ENCODE data around the gene SLITRK3.

The SLITRK3 gene

DNA sequence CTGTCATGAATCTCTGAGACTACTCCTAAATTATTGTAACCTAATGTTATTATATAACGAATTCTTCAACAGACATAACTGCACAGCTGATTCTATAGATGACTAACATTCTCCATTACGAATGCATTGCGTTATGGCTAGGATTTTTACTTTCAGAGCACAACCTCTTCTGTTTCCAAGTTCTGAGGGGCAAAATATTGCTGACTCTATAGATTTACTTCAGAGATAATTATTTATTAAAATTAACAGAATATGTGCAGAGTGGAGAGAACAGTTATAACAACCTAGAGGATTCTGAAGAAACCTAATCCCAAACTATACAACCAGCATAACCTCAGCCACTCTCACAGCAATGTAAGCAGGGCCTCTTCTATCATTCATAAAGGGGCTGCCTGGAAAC lies 25.9 kb downstream of the SLITRK3 start:
- Histone ChIP-seq H3K4me1 (ENCODE audit: insufficient read depth, poor library complexity, severe bottlenecking) (no peaks in the 10 kb centered on the region), H3K36me3 (ENCODE audit: low read depth) (no peaks in the 10 kb centered on the region), H3K9me3 (ENCODE audit: severe bottlenecking) (no peaks in the 10 kb centered on the region), H3K27me3 (ENCODE audit: insufficient read depth, poor library complexity, severe bottlenecking) (no peaks in the 10 kb centered on the region), H3K4me3 (ENCODE audit: severe bottlenecking) (no peak overlapping the region), H3K27ac (ENCODE audit: poor library complexity, severe bottlenecking) (no peak overlapping the region)
- ATAC-seq (ENCODE audit: low read depth) (no peak), DNase-seq (ENCODE audit: low spot score) (no peak)
- TF ChIP-seq, protein P1, sequence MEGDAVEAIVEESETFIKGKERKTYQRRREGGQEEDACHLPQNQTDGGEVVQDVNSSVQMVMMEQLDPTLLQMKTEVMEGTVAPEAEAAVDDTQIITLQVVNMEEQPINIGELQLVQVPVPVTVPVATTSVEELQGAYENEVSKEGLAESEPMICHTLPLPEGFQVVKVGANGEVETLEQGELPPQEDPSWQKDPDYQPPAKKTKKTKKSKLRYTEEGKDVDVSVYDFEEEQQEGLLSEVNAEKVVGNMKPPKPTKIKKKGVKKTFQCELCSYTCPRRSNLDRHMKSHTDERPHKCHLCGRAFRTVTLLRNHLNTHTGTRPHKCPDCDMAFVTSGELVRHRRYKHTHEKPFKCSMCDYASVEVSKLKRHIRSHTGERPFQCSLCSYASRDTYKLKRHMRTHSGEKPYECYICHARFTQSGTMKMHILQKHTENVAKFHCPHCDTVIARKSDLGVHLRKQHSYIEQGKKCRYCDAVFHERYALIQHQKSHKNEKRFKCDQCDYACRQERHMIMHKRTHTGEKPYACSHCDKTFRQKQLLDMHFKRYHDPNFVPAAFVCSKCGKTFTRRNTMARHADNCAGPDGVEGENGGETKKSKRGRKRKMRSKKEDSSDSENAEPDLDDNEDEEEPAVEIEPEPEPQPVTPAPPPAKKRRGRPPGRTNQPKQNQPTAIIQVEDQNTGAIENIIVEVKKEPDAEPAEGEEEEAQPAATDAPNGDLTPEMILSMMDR (IDR thresholded peaks at IDR 0.05; ENCODE audit: poor library complexity, severe bottlenecking), result no peak

DNA sequence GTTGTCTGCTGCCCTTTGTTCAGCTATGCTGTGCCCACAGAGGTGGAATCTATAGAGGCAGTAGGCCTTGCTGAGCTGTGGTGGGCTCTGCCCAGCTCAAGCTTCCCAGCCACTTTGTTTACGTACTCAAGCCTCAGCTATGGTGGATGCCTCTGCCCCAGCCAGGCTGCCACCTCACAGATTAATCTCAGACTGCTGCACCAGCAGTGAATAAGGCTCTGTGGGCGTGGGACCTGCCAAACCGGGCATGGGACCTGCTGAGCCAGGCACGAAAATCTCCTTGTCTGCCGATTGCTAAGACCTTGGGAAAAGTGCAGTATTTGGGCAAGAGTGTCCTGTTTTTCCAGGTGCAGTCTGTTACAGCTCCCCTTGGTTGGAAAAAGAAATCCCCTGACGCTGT lies 26.8 kb downstream of the SLITRK3 start:
- DNase-seq (ENCODE audit: low spot score), result no peak

DNA sequence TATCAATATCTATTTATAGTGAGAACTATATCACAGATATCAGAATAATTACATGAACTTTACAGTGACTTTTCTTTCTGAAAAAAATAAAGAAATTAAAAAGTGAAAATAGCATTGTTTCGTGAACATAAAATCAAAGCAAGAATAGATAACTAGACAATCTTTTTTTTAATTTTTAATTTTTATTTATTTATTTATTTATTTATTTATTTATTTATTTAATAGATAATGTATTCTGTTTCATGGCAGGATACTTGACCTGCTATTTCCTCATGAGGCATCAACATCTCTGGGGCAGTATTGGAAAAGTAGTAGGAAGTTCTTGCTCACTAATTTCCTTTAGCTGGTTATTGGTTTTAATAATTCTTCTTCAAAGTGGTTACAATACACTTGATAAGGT lies 33.3 kb downstream of the SLITRK3 start:
- Histone ChIP-seq H3K27me3 (ENCODE audit: insufficient read depth, poor library complexity, severe bottlenecking) (no peaks in the 10 kb centered on the region), H3K27ac (ENCODE audit: poor library complexity, severe bottlenecking) (no peak overlapping the region), H3K9me3 (ENCODE audit: severe bottlenecking) (no peaks in the 10 kb centered on the region), H3K4me3 (ENCODE audit: severe bottlenecking) (no peak overlapping the region), H3K36me3 (ENCODE audit: low read depth) (no peaks in the 10 kb centered on the region), H3K4me1 (ENCODE audit: insufficient read depth, poor library complexity, severe bottlenecking) (no peaks in the 10 kb centered on the region)
- DNase-seq (ENCODE audit: low spot score) (no peak), ATAC-seq (ENCODE audit: low read depth) (no peak)
- TF ChIP-seq, protein P1 (IDR thresholded peaks at IDR 0.05; ENCODE audit: poor library complexity, severe bottlenecking), result no peak

More for the DNA sequence above, 26.8 kb downstream of the SLITRK3 start:
- Histone ChIP-seq H3K27ac (ENCODE audit: poor library complexity, severe bottlenecking) (no peak overlapping the region), H3K4me1 (ENCODE audit: insufficient read depth, poor library complexity, severe bottlenecking) (no peaks in the 10 kb centered on the region), H3K36me3 (ENCODE audit: low read depth) (no peaks in the 10 kb centered on the region), H3K27me3 (ENCODE audit: insufficient read depth, poor library complexity, severe bottlenecking) (no peaks in the 10 kb centered on the region), H3K9me3 (ENCODE audit: severe bottlenecking) (no peaks in the 10 kb centered on the region), H3K4me3 (ENCODE audit: severe bottlenecking) (no peak overlapping the region)
- ATAC-seq (ENCODE audit: low read depth), result no peak
- TF ChIP-seq, protein P1 (IDR thresholded peaks at IDR 0.05; ENCODE audit: poor library complexity, severe bottlenecking), result no peak

DNA sequence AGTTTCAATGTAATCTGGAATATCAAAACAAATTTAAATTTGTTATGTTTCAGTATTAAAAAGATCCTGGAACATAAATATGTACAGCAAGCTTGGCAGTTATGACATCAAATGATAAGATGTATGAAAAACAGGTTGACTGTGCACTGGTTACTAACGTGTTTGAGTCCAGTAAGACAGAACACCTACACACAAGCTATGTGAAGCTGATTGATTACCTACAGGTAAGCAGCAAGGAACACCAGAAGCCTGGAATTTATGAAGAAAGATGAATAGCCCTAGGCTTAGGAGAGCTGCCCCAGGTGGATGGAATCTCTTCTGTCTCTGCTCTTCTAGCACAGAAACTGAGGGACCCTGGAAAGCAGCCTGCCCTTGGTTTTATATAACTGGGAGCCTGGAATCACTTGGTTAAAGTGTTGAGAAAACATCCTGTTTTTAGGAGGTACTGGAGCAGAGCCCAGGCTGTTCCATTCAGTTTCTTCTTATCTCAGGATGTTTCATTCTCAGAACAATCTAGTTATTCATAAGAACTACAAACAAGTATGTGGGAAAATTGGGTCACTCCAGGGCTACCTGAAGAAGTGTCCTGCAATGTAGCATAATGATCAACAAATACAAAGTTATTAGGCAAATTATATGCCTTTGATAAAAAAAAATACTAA lies 36.3 kb downstream of the SLITRK3 start:
- Histone ChIP-seq H3K27me3 (ENCODE audit: insufficient read depth, poor library complexity, severe bottlenecking) (no peaks in the 10 kb centered on the region), H3K27ac (ENCODE audit: poor library complexity, severe bottlenecking) (no peak overlapping the region), H3K4me3 (ENCODE audit: severe bottlenecking) (no peak overlapping the region), H3K9me3 (ENCODE audit: severe bottlenecking) (no peaks in the 10 kb centered on the region), H3K36me3 (ENCODE audit: low read depth) (no peaks in the 10 kb centered on the region), H3K4me1 (ENCODE audit: insufficient read depth, poor library complexity, severe bottlenecking) (no peaks in the 10 kb centered on the region)
- ATAC-seq (ENCODE audit: low read depth) (no peak), DNase-seq (ENCODE audit: low spot score) (no peak)
- TF ChIP-seq, protein P1 (IDR thresholded peaks at IDR 0.05; ENCODE audit: poor library complexity, severe bottlenecking), result no peak

DNA sequence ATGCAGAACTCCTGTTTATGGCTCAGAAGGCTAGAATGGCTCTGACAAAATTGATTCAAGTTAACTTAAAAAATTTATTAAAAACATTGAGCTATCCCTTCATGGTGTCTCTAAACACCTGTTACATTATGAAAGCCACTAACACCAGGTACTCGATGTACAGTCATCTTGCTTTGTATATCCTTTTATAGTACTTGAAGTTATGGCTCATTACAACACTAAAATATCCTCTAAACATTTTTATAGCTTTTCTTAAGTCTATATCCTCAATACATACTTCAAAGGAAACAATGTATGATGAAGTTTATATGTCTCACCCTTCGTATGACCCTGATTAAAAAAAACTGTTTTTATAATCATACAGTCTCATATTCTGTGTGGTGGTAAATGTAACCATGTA lies 38.2 kb downstream of the SLITRK3 start:
- H3K4me3 ChIP-seq (ENCODE audit: severe bottlenecking), result no peak overlapping the region
- DNase-seq (ENCODE audit: low spot score), result no peak
- H3K9me3 ChIP-seq (ENCODE audit: severe bottlenecking), result no peaks in the 10 kb centered on the region
- no peaks in the 10 kb centered on the region for H3K27me3 ChIP-seq (ENCODE audit: insufficient read depth, poor library complexity, severe bottlenecking)
- no peaks in the 10 kb centered on the region for H3K4me1 ChIP-seq (ENCODE audit: insufficient read depth, poor library complexity, severe bottlenecking)
- no peak for ATAC-seq (ENCODE audit: low read depth)
- no peaks in the 10 kb centered on the region for H3K36me3 ChIP-seq (ENCODE audit: low read depth)
- no peak overlapping the region for H3K27ac ChIP-seq (ENCODE audit: poor library complexity, severe bottlenecking)
- TF ChIP-seq, protein P1 (IDR thresholded peaks at IDR 0.05; ENCODE audit: poor library complexity, severe bottlenecking), result no peak

Measured in RWPE2 (cell line).